Tibial nerve (tissue), 4 donors: ENCODE data around the gene FRAS1.

Source experiments
- CTCF ChIP-seq, 5 experiments: fragments of 200-600 bp in 3 of 5; fragments of 450-650 bp in 2 of 5; sonication (generic) in 3 of 5; IDR thresholded peaks; one replicate each; pipeline ENCODE4 v1.5.1; 2016 to 2019; ENCODE audit warnings: antibody characterized with exemption in 5 of 5, mild to moderate bottlenecking in 3 of 5, moderate library complexity in 2 of 5
- EP300 ChIP-seq, 2 donors: sonication (generic); formaldehyde crosslinking; IDR thresholded peaks; one replicate each; pipeline ENCODE4 v1.6.1; 2017; ENCODE audit warnings: antibody characterized with exemption in 2 of 2, mild to moderate bottlenecking in 1 of 2
- POLR2A ChIP-seq, 2 donors: fragments of 450-650 bp; IDR thresholded peaks; one replicate each; pipeline ENCODE4 v1.6.1; 2017; ENCODE audit warnings: antibody characterized with exemption in 2 of 2, mild to moderate bottlenecking in 2 of 2, moderate library complexity in 2 of 2

- TF ChIP-seq CTCF (IDR thresholded peaks at IDR 0.05) = no peak
- no peak for TF ChIP-seq POLR2A (IDR thresholded peaks at IDR 0.05)
- no peak for TF ChIP-seq EP300 (IDR thresholded peaks at IDR 0.05)
These were observed 470.0 kb downstream of the FRAS1 start for GRCh38 chr4:78527103-78527502.
